ENCODE data around the gene TPST2.

TPST2 gene

DNA sequence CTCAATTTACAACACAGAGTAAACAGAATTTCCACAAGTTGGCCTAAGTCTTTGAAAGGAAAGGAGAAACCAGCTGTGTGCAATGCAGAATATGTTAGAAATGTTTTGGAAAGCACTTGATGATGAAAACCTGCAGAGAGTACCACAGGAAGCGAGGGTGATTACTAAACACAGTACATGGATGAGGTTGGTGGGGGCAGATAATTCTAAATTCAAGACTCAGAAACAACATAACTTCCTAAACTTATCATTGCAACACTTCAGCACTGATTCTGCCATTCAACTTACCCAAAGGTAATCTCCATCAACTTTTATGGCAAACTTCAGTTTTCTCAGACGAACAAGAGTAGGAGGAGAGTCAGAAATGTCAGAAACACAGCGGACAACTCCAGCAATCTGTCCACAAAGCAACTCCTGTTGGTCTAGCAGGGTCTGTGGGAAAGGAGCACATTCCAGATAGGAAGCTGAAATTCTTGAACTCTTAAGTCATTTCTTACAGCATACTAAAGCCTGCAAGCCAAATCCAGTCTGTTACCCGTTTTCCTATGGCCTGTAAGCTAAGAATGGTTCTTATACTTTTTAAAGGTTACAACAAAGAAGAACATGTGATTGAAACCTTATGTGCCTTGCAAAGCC is 113.1 kb downstream of the TPST2 start:
- no peak for DNase-seq (ENCODE audit: low read depth in 1 of 2, low spot score in 1 of 2)

DNA sequence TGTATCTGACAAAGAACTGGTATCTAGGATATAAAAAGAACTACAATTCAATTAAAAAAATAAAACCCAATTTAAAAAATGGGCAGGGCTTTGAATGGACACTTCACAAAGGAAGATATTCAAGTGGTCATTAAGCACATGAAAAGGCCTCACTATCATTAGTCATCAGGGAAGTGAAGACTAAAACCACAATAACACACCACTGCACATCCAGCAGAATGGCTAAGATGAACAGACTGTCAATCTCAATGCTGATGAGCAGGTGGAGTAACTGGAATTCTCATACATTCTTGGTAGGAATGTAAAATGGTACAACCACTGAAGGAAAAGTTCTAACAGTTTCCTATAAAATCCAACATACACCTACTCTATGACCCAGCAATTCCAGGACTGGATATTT is 115.2 kb downstream of the TPST2 start:
- DNase-seq (ENCODE audit: low read depth in 1 of 2, low spot score in 1 of 2), result no peak

All from activated CD4-positive, alpha-beta T cell treated with anti-CD3 and anti-CD28 coated beads, Interleukin-2, amount 50 U/mL, for 24 hours (primary cell).